ENCODE results near the gene OR51A4. TPM values are rescaled to one million over a fixed set of nuclear protein-coding genes. Genes with fewer than 3 reads are reported as not detected.

Gene OR51A4
- total RNA-seq, 1 experiment from 2014 or later: not detected

- Mint-ChIP-seq H3K9me3 (ENCODE audit: unreplicated experiment) (no peaks in the 10 kb centered on the region), H3K4me3 (ENCODE audit: unreplicated experiment) (no peak within 1 kb of the TSS), H3K36me3 (ENCODE audit: insufficient read depth, unreplicated experiment) (no peaks in the 10 kb centered on the region), H3K27me3 (ENCODE audit: insufficient read depth, unreplicated experiment) (peaks cover 15% of the 10 kb centered on the region), H3K27ac (ENCODE audit: low read depth, unreplicated experiment) (no peak within 1 kb of the TSS), H3K4me1 (ENCODE audit: insufficient read depth, unreplicated experiment) (no peaks in the 10 kb centered on the region)
- intact Hi-C loops (cut with micrococcal nuclease): no loop called here
- ChIA-PET CTCF (no interaction called here), POLR2A (no interaction called here)
- no TSS peak for BruUV-seq (replicated peaks)
- DNase-seq (ENCODE audit: unreplicated experiment): no peak
- no peak for TF ChIP-seq CTCF (IDR thresholded peaks at IDR 0.05; ENCODE audit: unreplicated experiment)
These were observed 28.2 kb downstream of the OR51A4 start, which contains the start of gene OR51G2 for GRCh38 chr11:4919250-4919649. OR51G2 (minus strand) TSS chr11:4919350; CDS start chr11:4915663, 3,687 bp downstream.

GRCh38 chr11:4916581-4916980 is 30.8 kb downstream of the OR51A4 start:
- no peak for TF ChIP-seq CTCF (IDR thresholded peaks at IDR 0.05; ENCODE audit: unreplicated experiment)
- Mint-ChIP-seq H3K4me1 (ENCODE audit: insufficient read depth, unreplicated experiment) (no peaks in the 10 kb centered on the region), H3K27me3 (ENCODE audit: insufficient read depth, unreplicated experiment) (peaks cover 31% of the 10 kb centered on the region), H3K9me3 (ENCODE audit: unreplicated experiment) (no peaks in the 10 kb centered on the region), H3K27ac (ENCODE audit: low read depth, unreplicated experiment) (no peak overlapping the region), H3K4me3 (ENCODE audit: unreplicated experiment) (no peak overlapping the region), H3K36me3 (ENCODE audit: insufficient read depth, unreplicated experiment) (no peaks in the 10 kb centered on the region)
- POLR2A ChIA-PET: no interaction called here
- no peak for DNase-seq (ENCODE audit: unreplicated experiment)
- intact Hi-C loops (cut with micrococcal nuclease): no loop called here
- no TSS peak for BruUV-seq (replicated peaks)
- CTCF ChIA-PET: interaction anchor here (0.7 kb wide), 1 partner anchor 502 kb away, joined by 3 read pairs; no protein-coding TSS in a partner anchor

- intact Hi-C loops (cut with micrococcal nuclease): no loop called here
- H3K27ac Mint-ChIP-seq (ENCODE audit: low read depth, unreplicated experiment): no peak within 1 kb of the TSS
- H3K9me3 Mint-ChIP-seq (ENCODE audit: unreplicated experiment): peaks cover under 1% of the 10 kb centered on the region
- no TSS peak for BruUV-seq (replicated peaks)
- DNase-seq (ENCODE audit: unreplicated experiment): no peak
- H3K27me3 Mint-ChIP-seq (ENCODE audit: insufficient read depth, unreplicated experiment): peaks cover 46% of the 10 kb centered on the region
- H3K36me3 Mint-ChIP-seq (ENCODE audit: insufficient read depth, unreplicated experiment): no peaks in the 10 kb centered on the region
- H3K4me1 Mint-ChIP-seq (ENCODE audit: insufficient read depth, unreplicated experiment): no peaks in the 10 kb centered on the region
- POLR2A ChIA-PET: no interaction called here
- TF ChIP-seq CTCF (IDR thresholded peaks at IDR 0.05; ENCODE audit: unreplicated experiment): no peak
- CTCF ChIA-PET: no interaction called here
- H3K4me3 Mint-ChIP-seq (ENCODE audit: unreplicated experiment): no peak within 1 kb of the TSS
These were observed 43.9 kb downstream of the OR51A4 start, which contains the start of gene OR51A7 for GRCh38 chr11:4903484-4903883. OR51A7 (plus strand) TSS chr11:4903783; CDS start chr11:4907370, 3,587 bp downstream.

Other genes starting within 250 kb of the OR51A4 start
- gene OR51E2, start 249.8 kb downstream of the OR51A4 start, total RNA-seq (2022): not detected in 2 replicates
- not detected in 2 replicates for gene MMP26, start 242.8 kb downstream of the OR51A4 start, total RNA-seq (2022)
- not detected in 2 replicates for gene OR51F1, start 177.7 kb downstream of the OR51A4 start, total RNA-seq (2022)
- gene OR52R1, start 143.2 kb downstream of the OR51A4 start, total RNA-seq (2022): not detected in 2 replicates
- gene OR51F2, start 126.3 kb downstream of the OR51A4 start, total RNA-seq (2022): not detected in 2 replicates
- not detected in 2 replicates for gene OR51S1, start 98.4 kb downstream of the OR51A4 start, total RNA-seq (2022)
- not detected in 2 replicates for gene OR51T1, start 65.7 kb downstream of the OR51A4 start, total RNA-seq (2022)
- gene OR51A7, start 43.8 kb downstream of the OR51A4 start, total RNA-seq (2022): not detected in 2 replicates
- gene OR51G2, start 28.3 kb downstream of the OR51A4 start, total RNA-seq (2022): not detected in 2 replicates
- not detected in 2 replicates for gene OR51G1, start 23.3 kb downstream of the OR51A4 start, total RNA-seq (2022)
- not detected in 2 replicates for gene OR51A2, start 8.1 kb upstream of the OR51A4 start, total RNA-seq (2022)
- not detected in 2 replicates for gene OR51L1, start 47.2 kb upstream of the OR51A4 start, total RNA-seq (2022)
- gene OR52J3, start 98.9 kb upstream of the OR51A4 start, total RNA-seq (2022): not detected in 2 replicates
- gene OR52E2, start 112.0 kb upstream of the OR51A4 start, total RNA-seq (2022): not detected in 2 replicates
- not detected in 2 replicates for gene OR52E1, start 122.0 kb upstream of the OR51A4 start, total RNA-seq (2022)
- not detected in 2 replicates for gene OR52A5, start 190.8 kb upstream of the OR51A4 start, total RNA-seq (2022)
- gene OR52A1, start 207.2 kb upstream of the OR51A4 start, total RNA-seq (2022): not detected in 2 replicates

Measured in MCF 10A (cell line).